HepG2 (cell line): ENCODE measurements around the gene TUT1. TPM values are rescaled to one million over a fixed set of nuclear protein-coding genes. Genes with fewer than 3 reads are reported as not detected.

ENCODE experiments used
- AHDC1 ChIP-seq: sonication (generic); formaldehyde crosslinking; IDR thresholded peaks from 2 replicates; pipeline ENCODE4 v1.5.1; 2020; ENCODE audit warnings: mild to moderate bottlenecking, missing genetic modification reagents, borderline replicate concordance
- CTCF ChIP-seq: sonication (generic); formaldehyde crosslinking; IDR thresholded peaks from 2 replicates; pipeline ENCODE4 v1.5.0; 2020; ENCODE audit warnings: mild to moderate bottlenecking, missing genetic modification reagents, moderate library complexity
- DMAP1 ChIP-seq: IDR thresholded peaks from 2 replicates; pipeline ENCODE4 v1.6.1; 2016
- FLYWCH1 ChIP-seq: sonication (generic); formaldehyde crosslinking; IDR thresholded peaks from 2 replicates; pipeline ENCODE4 v1.8.1; 2023; ENCODE audit warnings: mild to moderate bottlenecking, missing genetic modification reagents
- GATA4 ChIP-seq: sonication (generic); IDR thresholded peaks from 2 replicates; pipeline ENCODE4 v1.6.1; 2016; ENCODE audit warnings: antibody characterized with exemption, low read depth, borderline replicate concordance
- GATAD2A ChIP-seq: IDR thresholded peaks from 2 replicates; pipeline ENCODE4 v1.6.1; 2016
- HDAC2 ChIP-seq: sonication (generic); formaldehyde crosslinking; IDR thresholded peaks from 2 replicates; pipeline ENCODE4 v1.4.0; 2020; ENCODE audit warnings: missing genetic modification reagents
- HMG20A ChIP-seq: IDR thresholded peaks from 2 replicates; pipeline ENCODE4 v1.6.1; 2016; ENCODE audit warnings: borderline replicate concordance
- MIER2 ChIP-seq: IDR thresholded peaks from 2 replicates; pipeline ENCODE4 v1.6.1; 2016; ENCODE audit warnings: missing biosample characterization, missing genetic modification reagents
- NCOA2 ChIP-seq: sonication (generic); formaldehyde crosslinking; IDR thresholded peaks from 2 replicates; pipeline ENCODE4 v1.8.0; 2022; ENCODE audit warnings: inconsistent platforms
- PHF8 ChIP-seq: sonication (generic); formaldehyde crosslinking; IDR thresholded peaks from 2 replicates; pipeline ENCODE4 v1.5.0; 2020; ENCODE audit warnings: missing genetic modification reagents
- PREB ChIP-seq: sonication (generic); formaldehyde crosslinking; IDR thresholded peaks from 2 replicates; pipeline ENCODE4 v1.4.0; 2020; ENCODE audit warnings: missing genetic modification reagents
- ZBTB44 ChIP-seq: sonication (generic); formaldehyde crosslinking; IDR thresholded peaks from 2 replicates; pipeline ENCODE4 v1.4.0; 2020; ENCODE audit warnings: missing genetic modification reagents
- ZEB1 ChIP-seq: IDR thresholded peaks from 2 replicates; pipeline ENCODE4 v1.6.1; 2012; ENCODE audit warnings: mild to moderate bottlenecking, low read depth, inconsistent platforms; ENCODE audit not compliant: insufficient replicate concordance
- ZNF143 ChIP-seq: sonication (generic); formaldehyde crosslinking; IDR thresholded peaks from 2 replicates; pipeline ENCODE4 v1.4.0; 2020; ENCODE audit warnings: missing genetic modification reagents
- ZNF34 ChIP-seq: sonication (generic); formaldehyde crosslinking; IDR thresholded peaks from 2 replicates; pipeline ENCODE4 v1.4.0; 2020; ENCODE audit warnings: mild to moderate bottlenecking, missing genetic modification reagents, borderline replicate concordance
- ZNF644 ChIP-seq: IDR thresholded peaks from 2 replicates; pipeline ENCODE4 v1.6.1; 2016; ENCODE audit warnings: low read depth
- ZNF670 ChIP-seq: sonication (generic); formaldehyde crosslinking; IDR thresholded peaks from 2 replicates; pipeline ENCODE4 v1.8.0; 2022; ENCODE audit warnings: mild to moderate bottlenecking, missing genetic modification reagents, borderline replicate concordance
- ZNF747 ChIP-seq: sonication (generic); formaldehyde crosslinking; IDR thresholded peaks from 2 replicates; pipeline ENCODE4 v1.8.1; 2023; ENCODE audit warnings: missing genetic modification reagents, mild to moderate bottlenecking, borderline replicate concordance
- ZNF749 ChIP-seq: sonication (generic); formaldehyde crosslinking; IDR thresholded peaks from 2 replicates; pipeline ENCODE4 v1.8.0; 2022; ENCODE audit warnings: mild to moderate bottlenecking, missing genetic modification reagents, moderate library complexity, borderline replicate concordance
- ZNF879 ChIP-seq: sonication (generic); formaldehyde crosslinking; IDR thresholded peaks from 2 replicates; pipeline ENCODE4 v1.8.1; 2023; ENCODE audit warnings: missing genetic modification reagents
- polyA plus RNA-seq, 8 experiments: library from polyadenylated mRNA; depleted of rRNA in 3 of 8; stranded (reverse) in 7 of 8; unstranded in 1 of 8; fragments of >200 nt; fragmentation: Illumina TruSeq in 4 of 8; extraction: Trizol in 4 of 8; gene quantifications; 2 replicates each; pipeline versions ENCODE4 v1.2.1 to v1.2.3, GENCODE V29; 2011 to 2016; ENCODE audit warnings: low read depth in 4 of 8, missing spikeins in 1 of 8, mixed read lengths in 1 of 8; ENCODE audit not compliant: insufficient read depth in 1 of 8
- total RNA-seq, 5 experiments: library from RNA; depleted of rRNA; stranded (reverse); fragments of >200 nt; fragmentation: Illumina TruSeq; extraction: Trizol; gene quantifications; 2 replicates each; pipeline ENCODE4 v1.2.3, GENCODE V29; 2016; ENCODE audit warnings: low read depth in 1 of 5

Gene TUT1
- total and polyA plus RNA-seq, 2 of the 13 experiments (the other 11 are each of a cell fraction or from before 2014, with no cell fraction given): 9.7 to 14.3 TPM

- TF ChIP-seq HMG20A (CRISPR knock-in tag): peak; percentile 37; the same call in 1 of the 2 replicates
- peak; percentile 83 for TF ChIP-seq ZEB1
- TF ChIP-seq ZNF644: 0 out of 2 replicates have a peak, but pooled peaks have one; percentile 51
- TF ChIP-seq ZNF34 (CRISPR knock-in tag): no peak
- peak; percentile 45; the same call in 1 of the 2 replicates for TF ChIP-seq DMAP1 (CRISPR knock-in tag)
- TF ChIP-seq ZNF143 (CRISPR knock-in tag): 0 out of 2 replicates have a peak, but pooled peaks have one; percentile 1
- peak; percentile 61; the same call in 1 of the 2 replicates for TF ChIP-seq GATA4
- TF ChIP-seq AHDC1 (CRISPR knock-in tag): peak; percentile 37; the same call in 1 of the 2 replicates
- no peak for TF ChIP-seq PREB (CRISPR knock-in tag)
- TF ChIP-seq FLYWCH1 (CRISPR knock-in tag): no peak
- TF ChIP-seq ZNF670 (CRISPR knock-in tag): peak; percentile 47; the same call in 1 of the 2 replicates
- TF ChIP-seq MIER2 (CRISPR knock-in tag): no peak
- TF ChIP-seq NCOA2: peak; percentile 67
- peak; percentile 52 for TF ChIP-seq PHF8 (CRISPR knock-in tag)
- no peak for TF ChIP-seq ZNF749
- TF ChIP-seq GATAD2A (CRISPR knock-in tag): peak; percentile 89
- TF ChIP-seq CTCF: peak; percentile 17; the same call in 1 of the 2 replicates
- no peak for TF ChIP-seq ZBTB44 (CRISPR knock-in tag)
- TF ChIP-seq HDAC2 (CRISPR knock-in tag): peak; percentile 89
- no peak for TF ChIP-seq ZNF879 (CRISPR knock-in tag)
- TF ChIP-seq ZNF747 (CRISPR knock-in tag): peak; percentile 64; the same call in 1 of the 2 replicates
These were observed 42.6 kb downstream of the TUT1 start (continued) for GRCh38 chr11:62548545-62549335.
